SK-N-SH (cell line): ENCODE results near the gene TP53BP1. TPM values are rescaled to one million over a fixed set of nuclear protein-coding genes. Genes with fewer than 3 reads are reported as not detected.

Experiments
- CTCF ChIA-PET: fragments of 300-600, 350-600 bp; formaldehyde crosslinking; extraction: SDS; loops from one replicate; lab custom pipeline; 2021; lab: Yijun Ruan, JAX
- POLR2A ChIA-PET: fragments of 350-600 bp; sonication (Branson Sonifier 250); formaldehyde crosslinking; extraction: SDS; loops from one replicate; lab custom pipeline; 2020; ENCODE audit warnings: antibody characterized with exemption, inconsistent platforms; lab: Yijun Ruan, JAX
- DNase-seq: peaks from one replicate; pipeline ENCODE4 v3.0.0; 2012
- H2AFZ ChIP-seq: fragments of 200-600 bp; sonication (generic); 2 replicates; pipeline ENCODE4 v1.8.1; 2016; ENCODE audit warnings: antibody characterized with exemption, mild to moderate bottlenecking, low read depth
- H3F3A ChIP-seq: fragments of 200-600 bp; sonication (generic); replicated peaks from 2 replicates; pipeline ENCODE3; 2016; ENCODE audit warnings: antibody characterized with exemption, mild to moderate bottlenecking; ENCODE audit not compliant: insufficient read depth
- H3K27ac ChIP-seq, 2 experiments: fragments of 200-500 bp in 1 of 2; fragments of 200-600 bp in 1 of 2; sonication (Bioruptor generic) in 1 of 2; sonication (generic), shearing (Covaris generic) in 1 of 2; 2 replicates each; pipeline versions ENCODE4 v1.5.1 to v1.6.1; 2014 to 2016; ENCODE audit warnings: low read depth in 2 of 2, inconsistent platforms in 1 of 2, low read length in 1 of 2, mild to moderate bottlenecking in 1 of 2, mixed read lengths in 1 of 2
- H3K27me3 ChIP-seq: fragments of 200-600 bp; sonication (generic), shearing (Covaris generic); 2 replicates; pipeline ENCODE4 v1.6.1; 2016; ENCODE audit warnings: mixed run types; ENCODE audit not compliant: insufficient read depth
- H3K36me3 ChIP-seq, 2 experiments: fragments of 200-500 bp in 1 of 2; fragments of 200-600 bp in 1 of 2; sonication (Bioruptor generic) in 1 of 2; sonication (generic) in 1 of 2; replicated peaks in 1 of 2; 2 replicates each; pipeline versions ENCODE3 to v1.5.1; 2014 to 2016; ENCODE audit warnings: low read length in 1 of 2, mild to moderate bottlenecking in 1 of 2; ENCODE audit not compliant: insufficient read depth in 2 of 2, control insufficient read depth in 1 of 2
- H3K4me1 ChIP-seq, 2 experiments: fragments of 200-500 bp in 1 of 2; fragments of 200-600 bp in 1 of 2; sonication (Bioruptor generic) in 1 of 2; sonication (generic), shearing (Covaris generic) in 1 of 2; 2 replicates each; pipeline versions ENCODE4 v1.5.1 to v1.6.1; 2014 to 2016; ENCODE audit warnings: low read depth in 1 of 2, low read length in 1 of 2, mixed run types in 1 of 2; ENCODE audit not compliant: insufficient read depth in 2 of 2, control insufficient read depth in 1 of 2
- H3K4me2 ChIP-seq: fragments of 200-600 bp; sonication (generic), shearing (Covaris generic); 2 replicates; pipeline ENCODE4 v1.6.1; 2017; ENCODE audit warnings: mixed run types
- H3K4me3 ChIP-seq, 2 experiments: fragments of 200-500 bp in 1 of 2; fragments of 200-600 bp in 1 of 2; sonication (Bioruptor generic) in 1 of 2; sonication (generic), shearing (Covaris generic) in 1 of 2; 2 replicates each; pipeline versions ENCODE4 v1.5.1 to v1.8.1; 2014 to 2016; ENCODE audit warnings: low read depth in 2 of 2, inconsistent platforms in 1 of 2, low read length in 1 of 2, mild to moderate bottlenecking in 1 of 2, mixed read lengths in 1 of 2, moderate library complexity in 1 of 2
- H3K79me2 ChIP-seq: fragments of 200-600 bp; sonication (generic); 2 replicates; pipeline ENCODE4 v1.8.1; 2017; ENCODE audit warnings: mild to moderate bottlenecking; ENCODE audit not compliant: insufficient read depth
- H3K9ac ChIP-seq: fragments of 200-600 bp; sonication (generic); 2 replicates; pipeline ENCODE4 v1.6.1; 2017; ENCODE audit warnings: mixed run types
- H3K9me2 ChIP-seq: fragments of 200-600 bp; sonication (generic); 2 replicates; pipeline ENCODE4 v1.6.1; 2017; ENCODE audit warnings: mixed run types
- H3K9me3 ChIP-seq: fragments of 200-600 bp; sonication (generic); 2 replicates; pipeline ENCODE4 v1.6.1; 2017; ENCODE audit warnings: mixed run types, mild to moderate bottlenecking, moderate library complexity
- H4K20me1 ChIP-seq: fragments of 200-600 bp; sonication (generic); 2 replicates; pipeline ENCODE4 v1.6.1; 2017; ENCODE audit warnings: mild to moderate bottlenecking, mixed run types; ENCODE audit not compliant: insufficient read depth
- ELF1 ChIP-seq: IDR thresholded peaks from 2 replicates; pipeline ENCODE4 v1.4.0; 2012
- EZH2phosphoT487 ChIP-seq: fragments of 200-600 bp; sonication (generic); IDR thresholded peaks from 2 replicates; pipeline ENCODE4 v1.6.1; 2017; ENCODE audit warnings: low read depth, mixed run types, mild to moderate bottlenecking, antibody characterized with exemption, moderate library complexity, borderline replicate concordance
- FOXJ3 ChIP-seq: sonication (generic); formaldehyde crosslinking; IDR thresholded peaks from 2 replicates; pipeline ENCODE4 v1.5.1; 2020; ENCODE audit warnings: mild to moderate bottlenecking, missing genetic modification reagents
- FOXM1 ChIP-seq: IDR thresholded peaks from 2 replicates; pipeline ENCODE4 v1.4.0; 2012; ENCODE audit warnings: low read depth, mild to moderate bottlenecking
- GABPA ChIP-seq: IDR thresholded peaks from 2 replicates; pipeline ENCODE4 v1.4.0; 2012; ENCODE audit warnings: low read depth, mild to moderate bottlenecking
- GATA2 ChIP-seq: sonication (generic); formaldehyde crosslinking; IDR thresholded peaks from 2 replicates; pipeline ENCODE4 v1.5.0; 2020; ENCODE audit warnings: mild to moderate bottlenecking, missing genetic modification reagents
- IRF3 ChIP-seq: fragments of 150-350 bp; IDR thresholded peaks from 2 replicates; pipeline ENCODE4 v1.6.1; 2016; ENCODE audit warnings: mild to moderate bottlenecking, low read depth, low read length
- MEF2A ChIP-seq: IDR thresholded peaks from 2 replicates; pipeline ENCODE4 v1.4.0; 2012; ENCODE audit warnings: low read depth, borderline replicate concordance
- NFIC ChIP-seq: IDR thresholded peaks from 2 replicates; pipeline ENCODE4 v1.4.0; 2012; ENCODE audit warnings: borderline replicate concordance
- NRF1 ChIP-seq: IDR thresholded peaks from 2 replicates; pipeline ENCODE4 v1.6.1; 2012; ENCODE audit warnings: low read depth, mild to moderate bottlenecking, low read length
- RCOR1 ChIP-seq: fragments of 150-350 bp; IDR thresholded peaks from 2 replicates; pipeline ENCODE4 v1.6.1; 2017; ENCODE audit warnings: antibody characterized with exemption, low read length
- RFX5 ChIP-seq: IDR thresholded peaks from 2 replicates; pipeline ENCODE4 v1.6.1; 2012; ENCODE audit warnings: mild to moderate bottlenecking, improper control_type of control experiment, low read length
- SIN3A ChIP-seq: IDR thresholded peaks from 2 replicates; pipeline ENCODE4 v1.6.1; 2012; ENCODE audit warnings: low read depth, mild to moderate bottlenecking, low read length, moderate library complexity, borderline replicate concordance
- SMC3 ChIP-seq: IDR thresholded peaks from 2 replicates; pipeline ENCODE4 v1.6.1; 2012; ENCODE audit warnings: low read depth, low read length, improper control_type of control experiment
- TAF1 ChIP-seq: IDR thresholded peaks from 2 replicates; pipeline ENCODE4 v1.6.1; 2012; ENCODE audit warnings: low read depth, mild to moderate bottlenecking, low read length, moderate library complexity, borderline replicate concordance
- TCF12 ChIP-seq: IDR thresholded peaks from 2 replicates; pipeline ENCODE4 v1.4.0; 2012
- TEAD4 ChIP-seq: IDR thresholded peaks from 2 replicates; pipeline ENCODE4 v1.4.0; 2012; ENCODE audit warnings: mild to moderate bottlenecking, borderline replicate concordance; ENCODE audit not compliant: insufficient read depth
- USF1 ChIP-seq: IDR thresholded peaks from 2 replicates; pipeline ENCODE4 v1.4.0; 2012; ENCODE audit warnings: low read depth, borderline replicate concordance
- USF2 ChIP-seq: fragments of 150-350 bp; IDR thresholded peaks from 2 replicates; pipeline ENCODE4 v1.6.1; 2017; ENCODE audit warnings: antibody characterized with exemption, low read length, low read depth, borderline replicate concordance
- YY1 ChIP-seq: IDR thresholded peaks from 2 replicates; pipeline ENCODE4 v1.4.0; 2012; ENCODE audit warnings: low read depth, mild to moderate bottlenecking
- ZBTB33 ChIP-seq: IDR thresholded peaks from 2 replicates; pipeline ENCODE4 v1.4.0; 2012; ENCODE audit warnings: low read depth, borderline replicate concordance
- WGBS: methylation state at CpG from one replicate; pipeline ENCODE4 v1.1.6; 2017; ENCODE audit warnings: low lambda C conversion rate; 5-methylcytosine and 5-hydroxymethylcytosine counted together
- polyA plus RNA-seq, 3 experiments: library from polyadenylated mRNA; depleted of rRNA; stranded (reverse); fragments of >200 nt; gene quantifications; 2 replicates each; pipeline ENCODE4 v1.2.3, GENCODE V29; 2012

TP53BP1 gene
- polyA plus RNA-seq, 1 of the 3 experiments (the other 2 are of a cell fraction) = 27.1 TPM

GRCh38 chr15:43529141-43529540 lies 36.2 kb upstream of the TP53BP1 start:
- 91% methylated on average over 8 of the region's 15 CpGs for WGBS
- TF ChIP-seq FOXM1 = no peak
- TF ChIP-seq SMC3 = no peak
- TF ChIP-seq FOXJ3 (CRISPR knock-in tag) = no peak
- no peak for TF ChIP-seq MEF2A
- TF ChIP-seq TCF12 = no peak
- no peak for TF ChIP-seq RCOR1
- TF ChIP-seq IRF3 = no peak
- TF ChIP-seq GABPA = no peak
- TF ChIP-seq NFIC = no peak
- no peak for TF ChIP-seq TEAD4
- TF ChIP-seq TAF1 = no peak
- TF ChIP-seq YY1 = no peak
- Histone ChIP-seq H3F3A (no peaks in the 10 kb centered on the region), H3K4me1 (no peaks in the 10 kb centered on the region), H3K4me2 (no peak overlapping the region), H3K27me3 (no peaks in the 10 kb centered on the region), H3K27ac (no peak overlapping the region), H3K36me3 (peaks cover 0 to 14% of the 10 kb centered on the region in 2 experiments), H3K9ac (no peak overlapping the region), H3K9me3 (no peaks in the 10 kb centered on the region), H4K20me1 (no peaks in the 10 kb centered on the region), H3K9me2 (no peaks in the 10 kb centered on the region), H3K4me3 (no peak overlapping the region), H2AFZ (no peak overlapping the region), H3K79me2 (no peaks in the 10 kb centered on the region)
- POLR2A ChIA-PET = no interaction called here
- CTCF ChIA-PET = interaction anchor here (0.6 kb wide), 1 partner anchor 197 kb away, joined by 3 read pairs; no protein-coding TSS in a partner anchor
- no peak for DNase-seq

GRCh38 chr15:43528542-43529007 lies 35.6 kb upstream of the TP53BP1 start:
- Histone ChIP-seq H3K4me2 (no peak overlapping the region), H3K9me3 (no peaks in the 10 kb centered on the region), H3K27me3 (no peaks in the 10 kb centered on the region), H3K4me3 (no peak overlapping the region), H4K20me1 (no peaks in the 10 kb centered on the region), H3F3A (no peaks in the 10 kb centered on the region), H3K9me2 (no peaks in the 10 kb centered on the region), H3K4me1 (no peaks in the 10 kb centered on the region), H2AFZ (no peak overlapping the region), H3K9ac (no peak overlapping the region), H3K79me2 (no peaks in the 10 kb centered on the region), H3K27ac (no peak overlapping the region), H3K36me3 (peaks cover 0 to 20% of the 10 kb centered on the region in 2 experiments)
- ChIA-PET POLR2A (interaction anchor here (1.4 kb wide), 1 partner anchor 18 kb away, joined by 4 read pairs; no protein-coding TSS in a partner anchor), CTCF (interaction anchor here (0.6 kb wide), 1 partner anchor 197 kb away, joined by 3 read pairs; no protein-coding TSS in a partner anchor)
- WGBS = 94% methylated on average over 4 of the region's 11 CpGs
- no peak for DNase-seq
- TF ChIP-seq RFX5 (no peak), TAF1 (no peak), NFIC (no peak), GATA2 (CRISPR knock-in tag) (no peak), YY1 (no peak), IRF3 (no peak), TCF12 (no peak), USF2 (no peak), FOXM1 (no peak), ELF1 (no peak), SMC3 (no peak), NRF1 (no peak), ZBTB33 (no peak), SIN3A (no peak), USF1 (no peak), EZH2phosphoT487 (no peak)
